Spleen (tissue), 11 donors: Measurements from ENCODE around the gene TNFSF9. TPM values are rescaled to one million over a fixed set of nuclear protein-coding genes. Genes with fewer than 3 reads are reported as not detected.

Experiments
- DNase-seq: peaks from one replicate; pipeline ENCODE4 v3.0.0-alpha.2; 2020
- H3K27ac ChIP-seq, 8 donors: fragments of 200-600 bp; sonication (generic) in 7 of 8; 1 replicate in 4 of 8; 2 replicates in 4 of 8; pipeline versions ENCODE4 v1.5.0 to v1.8.0; 2016 to 2021; ENCODE audit warnings: inconsistent platforms in 4 of 8, mild to moderate bottlenecking in 4 of 8, moderate library complexity in 1 of 8
- H3K27me3 ChIP-seq, 7 donors: fragments of 200-600 bp; sonication (generic) in 6 of 7; replicated peaks in 1 of 7; 1 replicate in 4 of 7; 2 replicates in 3 of 7; pipeline versions ENCODE4 v1.5.0 to v1.8.0; 2016 to 2021; ENCODE audit warnings: inconsistent platforms in 3 of 7, mild to moderate bottlenecking in 1 of 7
- H3K36me3 ChIP-seq, 6 donors: fragments of 200-600 bp; sonication (generic) in 5 of 6; 1 replicate in 4 of 6; 2 replicates in 2 of 6; pipeline versions ENCODE4 v1.5.0 to v1.8.0; 2016 to 2021; ENCODE audit warnings: inconsistent platforms in 2 of 6
- H3K4me1 ChIP-seq, 6 donors: fragments of 200-600 bp; sonication (generic) in 5 of 6; 1 replicate in 3 of 6; 2 replicates in 3 of 6; pipeline versions ENCODE4 v1.5.0 to v1.8.0; 2016 to 2021; ENCODE audit warnings: inconsistent platforms in 3 of 6
- H3K4me3 ChIP-seq, 8 donors: fragments of 200-600 bp; sonication (generic) in 7 of 8; 1 replicate in 4 of 8; 2 replicates in 4 of 8; pipeline versions ENCODE4 v1.5.0 to v1.8.0; 2016 to 2021; ENCODE audit warnings: inconsistent platforms in 4 of 8, mild to moderate bottlenecking in 4 of 8, moderate library complexity in 2 of 8
- H3K9me3 ChIP-seq, 8 donors: fragments of 200-600 bp; sonication (generic) in 7 of 8; 1 replicate in 4 of 8; 2 replicates in 4 of 8; pipeline versions ENCODE4 v1.5.0 to v1.8.0; 2016 to 2021; ENCODE audit warnings: inconsistent platforms in 4 of 8
- POLR2A ChIP-seq, 3 donors: fragments of 450-650 bp; IDR thresholded peaks; one replicate each; pipeline ENCODE4 v1.5.1; 2017; ENCODE audit warnings: antibody characterized with exemption in 3 of 3, mild to moderate bottlenecking in 1 of 3
- POLR2AphosphoS5 ChIP-seq, 3 donors: sonication (generic); formaldehyde crosslinking; IDR thresholded peaks; one replicate each; pipeline ENCODE4 v1.5.1; 2017; ENCODE audit warnings: antibody characterized with exemption in 3 of 3
- WGBS, 5 donors: extraction: QIAGEN DNeasy Blood & Tissue Kit in 3 of 5; methylation state at CpG; one replicate each; pipeline versions ENCODE4 v1.1.5 to v1.1.7; 2013 to 2018; 5-methylcytosine and 5-hydroxymethylcytosine counted together
- intact Hi-C: fragments of 100-400 bp; cut with DNase I; formaldehyde crosslinking; loops from one replicate; pipeline ENCODE4 v1.15.0; 2023; ENCODE audit warnings: low total_unique reads
- polyA plus RNA-seq, 3 donors: library from polyadenylated mRNA; stranded (reverse); fragments of 200-250 nt; gene quantifications; one replicate each; pipeline ENCODE4 v1.2.1, GENCODE V29; 2013
- total RNA-seq, 7 donors: library from RNA; depleted of rRNA in 3 of 7; stranded (reverse); fragments of >200 nt in 3 of 7; fragmentation: NEBNext Ultra II Directional in 4 of 7; extraction: Animal tissue kit (Norgen Biotek cat#: 25700) in 4 of 7; gene quantifications; one replicate each; pipeline versions ENCODE4 v1.1.0 to v1.2.1, GENCODE V29; 2016 to 2021
- TF ChIP-seq, protein P1 (sequence below), 11 experiments: fragments of 200-600 bp in 7 of 11; fragments of 450-650 bp in 4 of 11; sonication (generic) in 4 of 11; IDR thresholded peaks in 8 of 11; conservative IDR thresholded peaks in 3 of 11; 1 replicate in 7 of 11; 2 replicates in 4 of 11; pipeline versions ENCODE4 v1.4.0 to v1.8.0; 2016 to 2021; ENCODE audit warnings: antibody characterized with exemption in 11 of 11, inconsistent platforms in 4 of 11, mild to moderate bottlenecking in 1 of 11
- donor health status: healthy with polysubstance abuse.
- donor health status: DM: no; HTN: no; CAD: no; lungs with moderate emphysema.
- donor health status: DM: no; HTN: no; CAD: no.
- donor health status: Bipolar disorder and iron deficiency.
- donor health status: healthy.
- donor health status: DM: no; HTN: no; CAD: no.
- donor health status: DM: yes; HTN: yes; CAD: no.

The TNFSF9 gene
- total and polyA plus RNA-seq, 10 donors: 0.72 to 4.1 (median 2.9) TPM

GRCh38 chr19:6483235-6483634, 47.6 kb upstream of the TNFSF9 start:
- peaks cover 0 to 47% (median 19%) of the 10 kb centered on the region in 6 donors for H3K4me1 ChIP-seq
- H3K36me3 ChIP-seq: peaks cover 0 to 18% (median 3%) of the 10 kb centered on the region in 6 donors
- no peak for TF ChIP-seq POLR2A (IDR thresholded peaks at IDR 0.05)
- no peak for TF ChIP-seq POLR2AphosphoS5 (IDR thresholded peaks at IDR 0.05)
- TF ChIP-seq, protein P1, sequence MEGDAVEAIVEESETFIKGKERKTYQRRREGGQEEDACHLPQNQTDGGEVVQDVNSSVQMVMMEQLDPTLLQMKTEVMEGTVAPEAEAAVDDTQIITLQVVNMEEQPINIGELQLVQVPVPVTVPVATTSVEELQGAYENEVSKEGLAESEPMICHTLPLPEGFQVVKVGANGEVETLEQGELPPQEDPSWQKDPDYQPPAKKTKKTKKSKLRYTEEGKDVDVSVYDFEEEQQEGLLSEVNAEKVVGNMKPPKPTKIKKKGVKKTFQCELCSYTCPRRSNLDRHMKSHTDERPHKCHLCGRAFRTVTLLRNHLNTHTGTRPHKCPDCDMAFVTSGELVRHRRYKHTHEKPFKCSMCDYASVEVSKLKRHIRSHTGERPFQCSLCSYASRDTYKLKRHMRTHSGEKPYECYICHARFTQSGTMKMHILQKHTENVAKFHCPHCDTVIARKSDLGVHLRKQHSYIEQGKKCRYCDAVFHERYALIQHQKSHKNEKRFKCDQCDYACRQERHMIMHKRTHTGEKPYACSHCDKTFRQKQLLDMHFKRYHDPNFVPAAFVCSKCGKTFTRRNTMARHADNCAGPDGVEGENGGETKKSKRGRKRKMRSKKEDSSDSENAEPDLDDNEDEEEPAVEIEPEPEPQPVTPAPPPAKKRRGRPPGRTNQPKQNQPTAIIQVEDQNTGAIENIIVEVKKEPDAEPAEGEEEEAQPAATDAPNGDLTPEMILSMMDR (IDR thresholded peaks at IDR 0.05 in 8 of 11, conservative IDR thresholded peaks at IDR 0.05 in 3 of 11): no peak
- no peaks in the 10 kb centered on the region for H3K27me3 ChIP-seq
- H3K27ac ChIP-seq: no peak overlapping the region
- 57 to 89% (median 82%) methylated on average over 3 of the region's 3 CpGs for WGBS, 5 donors
- no peak for DNase-seq
- no peak overlapping the region for H3K4me3 ChIP-seq
- intact Hi-C loops: no loop called here
- H3K9me3 ChIP-seq: no peaks in the 10 kb centered on the region

- intact Hi-C loops: no loop called here
- no peak for DNase-seq
- H3K9me3 ChIP-seq: no peaks in the 10 kb centered on the region
- WGBS, 5 donors: 78 to 89% (median 87%) methylated on average over 8 of the region's 8 CpGs
- TF ChIP-seq POLR2AphosphoS5 (IDR thresholded peaks at IDR 0.05) (no peak), POLR2A (IDR thresholded peaks at IDR 0.05) (no peak)
- TF ChIP-seq, protein P1 (IDR thresholded peaks at IDR 0.05 in 8 of 11, conservative IDR thresholded peaks at IDR 0.05 in 3 of 11): no peak
- peaks cover 0 to 42% (median 20%) of the 10 kb centered on the region in 6 donors for H3K4me1 ChIP-seq
- no peak overlapping the region for H3K4me3 ChIP-seq
- H3K36me3 ChIP-seq: peaks cover 0 to 8% (median 0%) of the 10 kb centered on the region in 6 donors
- no peaks in the 10 kb centered on the region for H3K27me3 ChIP-seq
- H3K27ac ChIP-seq: no peak overlapping the region
These were observed 46.6 kb upstream of the TNFSF9 start for GRCh38 chr19:6484230-6484629.

DNA sequence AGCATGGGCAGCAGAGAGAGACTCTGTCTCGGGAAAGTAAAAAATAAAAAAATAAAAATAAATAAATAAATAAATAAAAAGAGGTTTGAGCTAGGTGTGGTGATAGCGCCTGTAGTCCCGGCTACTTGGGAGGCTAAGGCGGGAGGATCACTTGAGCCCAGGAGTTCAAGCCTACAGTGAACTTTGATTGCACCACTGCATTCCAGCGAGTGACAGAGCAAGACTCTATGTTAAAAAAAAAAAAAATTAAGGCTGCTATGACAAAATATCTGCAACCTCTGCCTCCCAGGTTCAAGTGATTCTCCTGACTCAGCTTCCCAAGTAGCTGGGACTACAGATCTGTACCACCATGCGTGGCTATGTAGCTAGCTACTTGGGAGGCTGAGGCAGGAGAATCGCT, 46.0 kb upstream of the TNFSF9 start:
- peaks cover 0 to 2% (median 0%) of the 10 kb centered on the region in 6 donors for H3K36me3 ChIP-seq
- TF ChIP-seq, protein P1 (IDR thresholded peaks at IDR 0.05 in 8 of 11, conservative IDR thresholded peaks at IDR 0.05 in 3 of 11): no peak
- TF ChIP-seq POLR2AphosphoS5 (IDR thresholded peaks at IDR 0.05) (no peak), POLR2A (IDR thresholded peaks at IDR 0.05) (no peak)
- H3K4me3 ChIP-seq: no peak overlapping the region
- H3K27ac ChIP-seq: no peak overlapping the region
- H3K27me3 ChIP-seq: no peaks in the 10 kb centered on the region
- peaks cover 0 to 42% (median 21%) of the 10 kb centered on the region in 6 donors for H3K4me1 ChIP-seq
- intact Hi-C loops: no loop called here
- 89 to 95% (median 93%) methylated on average over 7 of the region's 7 CpGs for WGBS, 5 donors
- no peak for DNase-seq
- H3K9me3 ChIP-seq: no peaks in the 10 kb centered on the region

DNA sequence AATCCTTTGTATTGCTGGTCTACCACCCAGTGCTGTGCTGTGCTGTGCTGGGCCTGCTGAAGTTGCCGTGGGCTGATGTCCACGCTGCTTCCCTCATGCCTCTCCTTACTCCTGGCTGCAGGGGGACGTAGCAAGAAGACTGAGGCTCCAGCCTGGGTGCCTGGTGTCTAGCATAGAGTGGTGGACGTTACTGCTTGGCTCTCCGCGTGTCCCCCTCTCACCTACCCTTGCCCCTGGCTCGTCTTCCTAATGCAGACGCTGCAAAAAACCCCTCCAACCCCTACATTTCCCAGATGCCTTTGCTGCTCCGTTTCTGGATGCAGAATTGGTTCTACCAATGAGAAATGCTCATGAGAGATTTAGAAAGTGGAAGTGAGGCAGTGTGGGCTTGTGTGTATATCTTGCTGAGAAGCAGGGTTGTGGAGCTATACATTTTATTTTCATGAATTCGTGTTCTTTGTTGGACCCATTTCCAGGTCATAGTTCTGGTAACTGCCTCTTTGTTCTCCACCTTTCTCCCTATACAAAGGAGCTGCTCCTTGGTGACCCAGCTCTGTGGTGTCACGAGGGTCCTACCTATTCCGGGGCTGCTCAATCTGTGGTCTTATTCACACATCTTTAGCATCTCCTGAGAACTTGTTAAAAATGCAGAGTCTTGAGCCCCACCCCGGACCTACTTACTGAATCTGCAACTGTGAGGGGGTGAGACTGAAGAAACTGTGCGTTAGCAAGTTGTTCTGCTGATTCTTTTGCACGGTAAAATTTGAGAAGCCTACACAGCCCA, 41.4 kb upstream of the TNFSF9 start:
- Histone ChIP-seq H3K36me3 (peaks cover 0 to under 1% (median 0%) of the 10 kb centered on the region in 6 donors), H3K4me3 (peak overlapping the region in 7 of 8 donors; percentile 12 to 54 (median 24)), H3K27ac (peak overlapping the region in 7 of 8 donors; percentile 2 to 74 (median 58)), H3K9me3 (peaks cover 0 to 12% (median 7%) of the 10 kb centered on the region in 8 donors), H3K27me3 (no peaks in the 10 kb centered on the region), H3K4me1 (peaks cover 0 to 15% (median 8%) of the 10 kb centered on the region in 6 donors)
- no peak for DNase-seq
- intact Hi-C loops: no loop called here
- 46 to 67% (median 52%) methylated on average over 15 of the region's 15 CpGs for whole genome bisulfite sequencing, 5 donors
- TF ChIP-seq, protein P1 (IDR thresholded peaks at IDR 0.05 in 8 of 11, conservative IDR thresholded peaks at IDR 0.05 in 3 of 11): no peak
- no peak for TF ChIP-seq POLR2A (IDR thresholded peaks at IDR 0.05)
- no peak for TF ChIP-seq POLR2AphosphoS5 (IDR thresholded peaks at IDR 0.05)
